Endometrial microvascular endothelial cells (primary cell): ENCODE measurements around the gene SNRPD3. TPM values are rescaled to one million over a fixed set of nuclear protein-coding genes. Genes with fewer than 3 reads are reported as not detected.
"Not testable (repeated sequence)": the region's sequence is repeated elsewhere in the genome, so short reads cannot be mapped to it uniquely, and the experiment has no call there.

ENCODE experiments used
- in situ Hi-C: cut with HindIII; loops from 2 replicates; pipeline ENCODE4 v1.10.0; 2017; ENCODE audit warnings: low sequenced_read_pairs, low pct_unique_long_range_greater_than_20kb; ENCODE audit errors: inconsistent ontology term
- total RNA-seq: library from RNA; depleted of rRNA; stranded (reverse); fragments of >200 nt; gene quantifications from one replicate; pipeline ENCODE4 v1.2.3, GENCODE V29; 2015; ENCODE audit errors: inconsistent ontology term

The SNRPD3 gene
- total RNA-seq, 1 donor from 2014 or later, result 343 TPM

- in situ Hi-C loops, result no loop called here
Measured at GRCh38 chr22:24601217-24602104, 45.7 kb downstream of the SNRPD3 start.

- in situ Hi-C loops, result not testable (repeated sequence)
Measured at GRCh38 chr22:24602105-24602749, 46.4 kb downstream of the SNRPD3 start.

GRCh38 chr22:24602847-24603769 lies 47.3 kb downstream of the SNRPD3 start, which contains the start of gene GGT1:
Gene GGT1, plus strand, starts transcription at chr22:24603193. Its CDS starts 7,889 bp downstream, at chr22:24611082.
- in situ Hi-C loops, result not testable (repeated sequence)

- in situ Hi-C loops, result not testable (repeated sequence)
Measured at GRCh38 chr22:24603770-24604629, 48.2 kb downstream of the SNRPD3 start.

GRCh38 chr22:24606340-24606739 lies 50.5 kb downstream of the SNRPD3 start:
- in situ Hi-C loops, result not testable (repeated sequence)

GRCh38 chr22:24607429-24607983 lies 51.7 kb downstream of the SNRPD3 start:
- in situ Hi-C loops, result not testable (repeated sequence)

GRCh38 chr22:24608327-24608726 lies 52.5 kb downstream of the SNRPD3 start:
- in situ Hi-C loops, result not testable (repeated sequence)

- in situ Hi-C loops, result not testable (repeated sequence)
Measured at GRCh38 chr22:24609888-24610287, 54.1 kb downstream of the SNRPD3 start.

GRCh38 chr22:24614794-24615193 lies 59.0 kb downstream of the SNRPD3 start:
- in situ Hi-C loops, result not testable (repeated sequence)

GRCh38 chr22:24621244-24621643 lies 65.4 kb downstream of the SNRPD3 start:
- in situ Hi-C loops, result not testable (repeated sequence)

- in situ Hi-C loops, result not testable (repeated sequence)
Measured at GRCh38 chr22:24622596-24622995, 66.8 kb downstream of the SNRPD3 start.

Other genes starting within 250 kb of the SNRPD3 start
- gene ADORA2A, start 128.4 kb upstream of the SNRPD3 start, total RNA-seq, result 2.1 TPM
- gene UPB1, start 60.7 kb upstream of the SNRPD3 start, total RNA-seq, result not detected
- 152 TPM for gene GUCD1, start 861 bp upstream of the SNRPD3 start, total RNA-seq
- 2.0 TPM for gene LRRC75B, start 37.1 kb downstream of the SNRPD3 start, total RNA-seq
- gene GGT1, start 47.2 kb downstream of the SNRPD3 start, total RNA-seq, result 5.4 TPM
- gene PIWIL3, start 218.7 kb downstream of the SNRPD3 start, total RNA-seq, result not detected